ENCODE data around the gene GRIA3.
"Not testable (repeated sequence)": the region's sequence is repeated elsewhere in the genome, so short reads cannot be mapped to it uniquely, and the experiment has no call there.

GRIA3 gene

GRCh38 chrX:123271902-123272301 is 87.8 kb downstream of the GRIA3 start:
- TF ChIP-seq CTCF (conservative IDR thresholded peaks at IDR 0.05) (no peak), ZFX (IDR thresholded peaks at IDR 0.05) (no peak)

GRCh38 chrX:123272630-123273029 is 88.6 kb downstream of the GRIA3 start:
- no peak for TF ChIP-seq ZFX (IDR thresholded peaks at IDR 0.05)
- TF ChIP-seq CTCF (conservative IDR thresholded peaks at IDR 0.05) = no peak
- H3K27ac ChIP-seq = no peak overlapping the region

More at GRCh38 chrX:123271902-123272301, 87.8 kb downstream of the GRIA3 start:
- no peak overlapping the region for H3K27ac ChIP-seq

- no peak overlapping the region for H3K27ac ChIP-seq
- TF ChIP-seq ZFX (IDR thresholded peaks at IDR 0.05) (no peak), CTCF (conservative IDR thresholded peaks at IDR 0.05) (no peak)
Measured at GRCh38 chrX:123274796-123275195, 90.7 kb downstream of the GRIA3 start.

- H3K27ac ChIP-seq = no peak overlapping the region
- TF ChIP-seq CTCF (conservative IDR thresholded peaks at IDR 0.05) (no peak), ZFX (IDR thresholded peaks at IDR 0.05) (no peak)
Measured at GRCh38 chrX:123277347-123277746, 93.3 kb downstream of the GRIA3 start.

GRCh38 chrX:123277821-123278220 is 93.7 kb downstream of the GRIA3 start:
- no peak overlapping the region for H3K27ac ChIP-seq
- TF ChIP-seq ZFX (IDR thresholded peaks at IDR 0.05) = no peak
- no peak for TF ChIP-seq CTCF (conservative IDR thresholded peaks at IDR 0.05)

- TF ChIP-seq ZFX (IDR thresholded peaks at IDR 0.05) (no peak), CTCF (conservative IDR thresholded peaks at IDR 0.05) (no peak)
- H3K27ac ChIP-seq = no peak overlapping the region
Measured at GRCh38 chrX:123282241-123282640, 98.2 kb downstream of the GRIA3 start.

- not testable (repeated sequence) for H3K27ac ChIP-seq
Measured at GRCh38 chrX:123283407-123283806, 99.3 kb downstream of the GRIA3 start.

- TF ChIP-seq ZFX (IDR thresholded peaks at IDR 0.05) (no peak), CTCF (conservative IDR thresholded peaks at IDR 0.05) (no peak)
- H3K27ac ChIP-seq = no peak overlapping the region
Measured at GRCh38 chrX:123291623-123292022, 107.5 kb downstream of the GRIA3 start.
